Fibroblast of lung (primary cell): ENCODE data around the gene SLC17A3.

Source experiments
- EZH2 ChIP-seq: IDR thresholded peaks from 2 replicates; pipeline ENCODE4 v1.5.1; 2012; ENCODE audit warnings: low read length, control low read depth, mild to moderate bottlenecking; ENCODE audit errors: missing control alignments
- TF ChIP-seq, protein P1 (sequence below), 2 donors: IDR thresholded peaks in 1 of 2; conservative IDR thresholded peaks in 1 of 2; 1 replicate in 1 of 2; 2 replicates in 1 of 2; pipeline ENCODE4 v1.5.1; 2011 to 2012; ENCODE audit warnings: low read length in 2 of 2, control low read depth in 1 of 2, inconsistent platforms in 1 of 2, low read depth in 1 of 2, mild to moderate bottlenecking in 1 of 2

DNA sequence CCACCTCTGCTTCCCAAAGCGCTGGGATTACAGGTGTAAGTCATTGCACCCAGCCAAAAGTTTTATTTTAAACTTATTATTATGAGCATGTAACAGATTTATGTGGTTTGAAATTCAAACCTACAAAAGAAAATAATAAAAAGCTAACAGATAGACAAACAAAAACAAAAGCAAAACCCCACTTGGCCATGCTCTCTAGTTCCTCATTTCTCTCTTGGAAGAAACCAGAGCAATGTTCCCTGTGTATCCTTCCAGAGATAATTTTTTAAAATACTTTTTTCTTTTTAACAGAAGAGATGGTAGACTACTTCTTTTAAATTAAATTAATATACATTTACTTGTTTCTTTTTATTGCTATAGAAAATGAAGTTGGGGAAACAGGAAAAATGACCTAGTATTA is 28.0 kb upstream of the SLC17A3 start:
- TF ChIP-seq, protein P1, sequence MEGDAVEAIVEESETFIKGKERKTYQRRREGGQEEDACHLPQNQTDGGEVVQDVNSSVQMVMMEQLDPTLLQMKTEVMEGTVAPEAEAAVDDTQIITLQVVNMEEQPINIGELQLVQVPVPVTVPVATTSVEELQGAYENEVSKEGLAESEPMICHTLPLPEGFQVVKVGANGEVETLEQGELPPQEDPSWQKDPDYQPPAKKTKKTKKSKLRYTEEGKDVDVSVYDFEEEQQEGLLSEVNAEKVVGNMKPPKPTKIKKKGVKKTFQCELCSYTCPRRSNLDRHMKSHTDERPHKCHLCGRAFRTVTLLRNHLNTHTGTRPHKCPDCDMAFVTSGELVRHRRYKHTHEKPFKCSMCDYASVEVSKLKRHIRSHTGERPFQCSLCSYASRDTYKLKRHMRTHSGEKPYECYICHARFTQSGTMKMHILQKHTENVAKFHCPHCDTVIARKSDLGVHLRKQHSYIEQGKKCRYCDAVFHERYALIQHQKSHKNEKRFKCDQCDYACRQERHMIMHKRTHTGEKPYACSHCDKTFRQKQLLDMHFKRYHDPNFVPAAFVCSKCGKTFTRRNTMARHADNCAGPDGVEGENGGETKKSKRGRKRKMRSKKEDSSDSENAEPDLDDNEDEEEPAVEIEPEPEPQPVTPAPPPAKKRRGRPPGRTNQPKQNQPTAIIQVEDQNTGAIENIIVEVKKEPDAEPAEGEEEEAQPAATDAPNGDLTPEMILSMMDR (conservative IDR thresholded peaks at IDR 0.05 in 1 of 2, IDR thresholded peaks at IDR 0.05 in 1 of 2; ENCODE audit: low read depth in 1 of 2, low read length in 2 of 2) = no peak
- no peak for TF ChIP-seq EZH2
